ENCODE measurements around the gene SLC66A1. TPM values are rescaled to one million over a fixed set of nuclear protein-coding genes. Genes with fewer than 3 reads are reported as not detected.
"Not testable (repeated sequence)": the region's sequence is repeated elsewhere in the genome, so short reads cannot be mapped to it uniquely, and the experiment has no call there.

SLC66A1 gene
- total RNA-seq (1 to 10 TPM; 3.8 to 8.4 (median 7.2) TPM), polyA plus RNA-seq (1 to 10 TPM; 1.3 to 5.4 TPM), total RNA-seq (4.0 reads per million, percentile 21 among the genes with 10 or more reads in this experiment)

DNA sequence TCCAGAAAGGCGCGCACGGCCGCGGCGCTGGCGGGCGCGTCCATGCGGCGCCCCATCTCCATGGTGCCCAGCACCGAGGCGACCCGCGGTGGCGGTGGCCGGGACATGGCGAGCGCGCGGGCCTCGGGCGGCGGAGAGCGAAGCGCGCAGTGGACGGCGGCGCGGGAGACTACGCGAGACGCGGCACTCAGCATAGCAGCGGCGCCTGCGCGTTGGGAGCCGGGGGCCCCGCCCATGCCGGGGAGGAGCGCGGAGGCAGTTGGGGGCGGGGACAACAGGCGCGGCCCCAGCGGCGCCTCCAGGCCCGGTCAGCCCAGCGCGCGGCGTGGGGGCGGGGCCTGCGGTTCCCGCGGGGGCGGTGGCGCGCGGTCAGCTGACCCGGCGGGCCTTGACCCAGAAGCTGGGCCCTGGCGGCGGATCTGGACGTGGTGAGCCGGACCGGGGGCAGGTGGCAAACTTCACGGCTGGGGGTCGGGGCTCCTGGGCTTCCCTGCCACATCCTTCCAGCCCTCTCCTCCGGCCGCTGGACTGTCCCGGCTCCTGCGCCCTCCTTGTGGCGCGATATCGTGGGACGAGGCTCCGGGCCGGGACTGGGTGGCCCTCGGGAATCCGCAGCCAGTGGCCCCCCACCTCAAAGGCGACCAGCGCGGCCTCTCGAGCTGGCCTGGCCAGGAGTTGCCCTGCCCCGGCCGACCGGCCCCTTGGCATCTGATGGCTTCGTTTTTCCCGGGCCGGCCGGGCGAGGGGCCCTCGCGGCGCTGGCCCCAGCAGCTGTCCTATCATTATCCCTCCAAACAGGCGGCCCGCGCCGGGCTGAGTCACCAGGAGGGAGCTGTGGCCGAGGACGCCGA, at the start of gene SLC66A1, which contains the start of gene AKR7A2:
Gene SLC66A1 (plus strand): TSS at position 396 of the 851 bp plus-strand sequence. CDS start 5,352 bp downstream, outside the sequence.
Gene AKR7A2 (minus strand): TSS at position 214 of the 851 bp plus-strand sequence. CDS start 20 bp downstream, at position 194.
- Mint-ChIP-seq H3K27me3 (no peaks in the 10 kb centered on the region), H3K27ac (peak within 1 kb of the TSS; percentile 33 to 83 (median 80)), H3K4me1 (peaks cover 29 to 49% (median 44%) of the 10 kb centered on the region in 7 donors), H3K36me3 (peaks cover 6 to 14% (median 7%) of the 10 kb centered on the region in 5 donors), H3K9me3 (no peaks in the 10 kb centered on the region), H3K4me3 (peak within 1 kb of the TSS; percentile 86 to 94 (median 91))
- DNase-seq = peak; percentile 68 to 97 (median 91)
- ATAC-seq = peak; percentile 98
- ChIA-PET POLR2A (interaction anchor here (0.9 to 1.1 kb wide), 3 partner anchors 10 to 336 kb away, joined by 3 to 5 read pairs (median 4); no protein-coding TSS in a partner anchor), CTCF (no interaction called here)
- H3K27ac ChIP-seq (ENCODE audit: low read depth, low read length) = peak within 1 kb of the TSS; percentile 85
- peaks cover 16 to 17% of the 10 kb centered on the region in 2 donors for H3K4me1 ChIP-seq (ENCODE audit: control insufficient read depth in 2 of 2, insufficient read depth in 2 of 2, low read length in 2 of 2)
- intact Hi-C loops (cut with micrococcal nuclease) = loop anchor here (1.0 to 10.0 kb wide), 8 partner anchors 29 to 333 kb away; partner anchors contain the start of genes NBL1 (in 2 of the 2), CAPZB (in 1 of the 2), EMC1 (in 1 of the 2) and MRTO4 (in 1 of the 2)
- peaks cover 0 to 17% (median 3%) of the 10 kb centered on the region in 3 experiments for H3K36me3 ChIP-seq (ENCODE audit: control insufficient read depth in 2 of 3, insufficient read depth in 3 of 3, low read length in 3 of 3)
- no peaks in the 10 kb centered on the region for H3K9me3 ChIP-seq (ENCODE audit: control insufficient read depth in 2 of 3, low read length in 3 of 3)
- H3K4me3 ChIP-seq (ENCODE audit: low read length) = peak within 1 kb of the TSS; percentile 76
- H3K27me3 ChIP-seq (ENCODE audit: control insufficient read depth in 2 of 2, insufficient read depth in 2 of 2, low read length in 2 of 2) = no peaks in the 10 kb centered on the region

DNA sequence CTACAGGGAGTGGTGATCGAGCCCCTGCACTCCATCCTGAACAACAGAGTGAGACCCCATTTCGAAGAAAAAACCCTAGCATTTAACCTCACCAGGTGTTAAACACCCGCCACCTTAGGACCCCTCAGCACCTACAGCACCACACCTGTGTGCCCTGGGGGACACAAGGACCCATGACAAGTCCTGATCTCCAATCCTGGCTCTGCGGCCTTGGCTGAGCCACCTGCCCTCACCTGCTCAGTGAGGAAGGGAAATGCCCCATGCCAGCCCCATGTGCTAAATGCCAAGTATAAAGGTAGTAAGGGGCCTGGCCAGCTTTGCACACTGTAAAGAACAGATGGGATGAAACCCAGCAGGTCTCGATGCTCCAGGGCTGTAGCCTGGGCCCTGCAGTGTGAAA, 49.4 kb upstream of the SLC66A1 start:
- ATAC-seq (no peak), DNase-seq (no peak)
- ChIA-PET CTCF (no interaction called here), POLR2A (no interaction called here)
- Histone ChIP-seq H3K4me3 (ENCODE audit: low read length) (no peak overlapping the region), H3K9me3 (ENCODE audit: control insufficient read depth in 2 of 3, low read length in 3 of 3) (no peaks in the 10 kb centered on the region), H3K27ac (ENCODE audit: low read depth, low read length) (no peak overlapping the region), H3K4me1 (ENCODE audit: control insufficient read depth in 2 of 2, insufficient read depth in 2 of 2, low read length in 2 of 2) (no peaks in the 10 kb centered on the region), H3K36me3 (ENCODE audit: control insufficient read depth in 2 of 3, insufficient read depth in 3 of 3, low read length in 3 of 3) (peaks cover 0 to 33% (median 0%) of the 10 kb centered on the region in 3 experiments), H3K27me3 (ENCODE audit: control insufficient read depth in 2 of 2, insufficient read depth in 2 of 2, low read length in 2 of 2) (no peaks in the 10 kb centered on the region)
- Mint-ChIP-seq H3K4me3 (no peak overlapping the region), H3K4me1 (no peaks in the 10 kb centered on the region), H3K9me3 (no peaks in the 10 kb centered on the region), H3K27ac (no peak overlapping the region), H3K27me3 (no peaks in the 10 kb centered on the region), H3K36me3 (peaks cover 0 to 12% (median 0%) of the 10 kb centered on the region in 5 donors)
- intact Hi-C loops (cut with micrococcal nuclease) = no loop called here

- intact Hi-C loops (cut with micrococcal nuclease) = no loop called here
- no peak overlapping the region for H3K27ac Mint-ChIP-seq
Measured at GRCh38 chr1:19268445-19268844, 43.7 kb upstream of the SLC66A1 start.

DNA sequence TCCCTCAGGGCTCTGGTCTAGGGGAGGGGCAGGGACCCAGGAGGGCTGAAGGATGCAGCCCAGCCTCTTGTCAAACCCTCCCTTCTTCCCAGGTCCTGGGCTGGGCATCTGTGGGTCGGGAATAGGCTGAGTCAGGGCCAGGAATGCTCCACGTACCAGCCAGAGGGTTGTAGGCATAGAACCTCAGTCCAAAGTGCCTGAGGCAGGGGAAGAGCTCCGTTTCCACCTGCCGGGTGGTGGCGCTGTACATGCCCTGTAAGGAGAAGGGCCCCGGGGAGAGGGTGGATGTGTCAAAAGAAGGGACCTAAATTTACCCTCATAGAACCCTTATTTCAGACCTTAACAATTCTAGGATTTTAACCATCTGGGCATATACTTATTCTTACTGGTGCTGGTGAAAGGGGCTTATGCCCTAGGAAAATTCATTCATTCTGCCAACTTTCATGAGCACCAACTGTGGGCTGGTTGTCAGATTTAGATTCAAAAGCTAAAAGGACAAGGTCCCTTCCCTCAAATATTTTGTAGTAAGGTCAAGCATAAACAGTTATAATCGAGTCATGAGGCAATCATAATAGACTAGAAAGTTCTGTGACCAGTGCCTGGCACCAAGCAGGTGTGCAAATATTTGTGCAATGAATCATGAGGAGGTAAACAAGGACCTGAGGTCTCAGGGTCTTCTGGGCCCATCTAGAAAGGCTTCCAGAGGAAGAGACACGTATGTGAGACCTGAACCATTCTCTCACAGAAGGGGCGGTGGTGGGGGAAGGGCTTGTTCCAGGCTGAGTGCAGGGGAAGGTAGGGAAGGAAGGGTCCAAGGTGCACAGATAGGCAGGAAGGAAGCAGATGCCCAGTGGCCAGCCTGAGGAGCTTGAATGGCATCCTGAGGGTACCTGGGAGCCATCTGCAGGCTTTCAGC, 42.4 kb upstream of the SLC66A1 start:
- H3K4me1 ChIP-seq (ENCODE audit: control insufficient read depth in 2 of 2, insufficient read depth in 2 of 2, low read length in 2 of 2); H3K27ac Mint-ChIP-seq; H3K27me3 ChIP-seq (ENCODE audit: control insufficient read depth in 2 of 2, insufficient read depth in 2 of 2, low read length in 2 of 2); H3K36me3 Mint-ChIP-seq; intact Hi-C loops (cut with micrococcal nuclease); H3K4me3 ChIP-seq (ENCODE audit: low read length); DNase-seq; H3K4me3 Mint-ChIP-seq; H3K36me3 ChIP-seq (ENCODE audit: control insufficient read depth in 2 of 3, insufficient read depth in 3 of 3, low read length in 3 of 3); CTCF ChIA-PET; POLR2A ChIA-PET; H3K4me1 Mint-ChIP-seq; H3K9me3 ChIP-seq (ENCODE audit: control insufficient read depth in 2 of 3, low read length in 3 of 3); H3K27ac ChIP-seq (ENCODE audit: low read depth, low read length); ATAC-seq: not testable (repeated sequence)
- Mint-ChIP-seq H3K27me3 (peaks cover 14 to 21% (median 19%) of the 10 kb centered on the region in 5 donors), H3K9me3 (peaks cover 0 to 10% (median 3%) of the 10 kb centered on the region in 11 donors)

More at GRCh38 chr1:19268445-19268844, 43.7 kb upstream of the SLC66A1 start:
- no peaks in the 10 kb centered on the region for H3K36me3 ChIP-seq (ENCODE audit: control insufficient read depth in 2 of 3, insufficient read depth in 3 of 3, low read length in 3 of 3)
- ChIA-PET POLR2A (no interaction called here), CTCF (no interaction called here)
- no peaks in the 10 kb centered on the region for H3K9me3 ChIP-seq (ENCODE audit: control insufficient read depth in 2 of 3, low read length in 3 of 3)
- H3K27me3 ChIP-seq (ENCODE audit: control insufficient read depth in 2 of 2, insufficient read depth in 2 of 2, low read length in 2 of 2) = no peaks in the 10 kb centered on the region
- peaks cover 9 to 15% (median 13%) of the 10 kb centered on the region in 5 donors for H3K27me3 Mint-ChIP-seq
- H3K4me1 ChIP-seq (ENCODE audit: control insufficient read depth in 2 of 2, insufficient read depth in 2 of 2, low read length in 2 of 2) = no peaks in the 10 kb centered on the region
- H3K9me3 Mint-ChIP-seq = peaks cover 0 to 5% (median 1%) of the 10 kb centered on the region in 11 donors
- no peak overlapping the region for H3K4me3 Mint-ChIP-seq
- peaks cover 4 to 5% (median 5%) of the 10 kb centered on the region in 5 donors for H3K36me3 Mint-ChIP-seq
- H3K27ac ChIP-seq (ENCODE audit: low read depth, low read length) = no peak overlapping the region
- H3K4me1 Mint-ChIP-seq = peaks cover 0 to 5% (median 2%) of the 10 kb centered on the region in 7 donors
- no peak overlapping the region for H3K4me3 ChIP-seq (ENCODE audit: low read length)
- ATAC-seq (no peak), DNase-seq (no peak)

GRCh38 chr1:19270343-19270730, 41.8 kb upstream of the SLC66A1 start:
- H3K4me1 ChIP-seq (ENCODE audit: control insufficient read depth in 2 of 2, insufficient read depth in 2 of 2, low read length in 2 of 2); CTCF ChIA-PET; intact Hi-C loops (cut with micrococcal nuclease); H3K27me3 ChIP-seq (ENCODE audit: control insufficient read depth in 2 of 2, insufficient read depth in 2 of 2, low read length in 2 of 2); H3K36me3 ChIP-seq (ENCODE audit: control insufficient read depth in 2 of 3, insufficient read depth in 3 of 3, low read length in 3 of 3); POLR2A ChIA-PET; H3K4me1 Mint-ChIP-seq; H3K36me3 Mint-ChIP-seq; H3K27ac ChIP-seq (ENCODE audit: low read depth, low read length); H3K27ac Mint-ChIP-seq; ATAC-seq; H3K9me3 ChIP-seq (ENCODE audit: control insufficient read depth in 2 of 3, low read length in 3 of 3); H3K4me3 Mint-ChIP-seq; H3K4me3 ChIP-seq (ENCODE audit: low read length); DNase-seq: not testable (repeated sequence)
- Mint-ChIP-seq H3K27me3 (peaks cover 15 to 23% (median 19%) of the 10 kb centered on the region in 5 donors), H3K9me3 (peaks cover 0 to 14% (median 3%) of the 10 kb centered on the region in 11 donors)

DNA sequence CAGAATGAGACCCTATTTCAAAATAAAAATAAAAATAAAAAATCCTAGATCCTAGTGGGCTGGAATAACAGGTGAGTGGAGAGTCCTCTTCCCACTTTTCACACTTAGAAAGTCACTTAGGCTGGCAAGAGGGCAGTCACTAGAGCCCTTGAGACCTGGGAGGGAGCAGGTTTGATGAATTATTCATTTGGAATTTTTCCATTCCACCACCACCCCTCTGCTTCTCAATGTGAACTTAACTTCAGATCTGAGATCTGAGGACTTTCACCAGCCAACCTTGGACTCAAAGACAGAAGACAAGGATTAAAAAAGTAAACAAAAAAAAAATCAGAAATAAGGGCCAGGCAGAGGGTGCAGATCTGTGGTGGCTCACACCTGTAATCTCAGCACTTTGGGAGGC, 40.1 kb upstream of the SLC66A1 start:
- intact Hi-C loops (cut with micrococcal nuclease) = no loop called here
- peaks cover 0 to 19% (median 6%) of the 10 kb centered on the region in 11 donors for H3K9me3 Mint-ChIP-seq
- Histone ChIP-seq H3K27ac (ENCODE audit: low read depth, low read length) (no peak overlapping the region), H3K4me1 (ENCODE audit: control insufficient read depth in 2 of 2, insufficient read depth in 2 of 2, low read length in 2 of 2) (no peaks in the 10 kb centered on the region), H3K36me3 (ENCODE audit: control insufficient read depth in 2 of 3, insufficient read depth in 3 of 3, low read length in 3 of 3) (no peaks in the 10 kb centered on the region), H3K4me3 (ENCODE audit: low read length) (no peak overlapping the region), H3K27me3 (ENCODE audit: control insufficient read depth in 2 of 2, insufficient read depth in 2 of 2, low read length in 2 of 2) (no peaks in the 10 kb centered on the region), H3K9me3 (ENCODE audit: control insufficient read depth in 2 of 3, low read length in 3 of 3) (no peaks in the 10 kb centered on the region)
- peaks cover 0 to 5% (median 2%) of the 10 kb centered on the region in 7 donors for H3K4me1 Mint-ChIP-seq
- H3K27me3 Mint-ChIP-seq = peaks cover 17 to 23% (median 20%) of the 10 kb centered on the region in 5 donors
- DNase-seq (no peak), ATAC-seq (no peak)
- H3K4me3 Mint-ChIP-seq = no peak overlapping the region
- ChIA-PET CTCF (interaction anchor here (0.6 kb wide), 1 partner anchor 17 kb away, joined by 3 read pairs; no protein-coding TSS in a partner anchor), POLR2A (no interaction called here)
- peaks cover 4 to 12% (median 5%) of the 10 kb centered on the region in 5 donors for H3K36me3 Mint-ChIP-seq
- H3K27ac Mint-ChIP-seq = no peak overlapping the region
